ENCODE measurements around the gene TSKS. TPM values are rescaled to one million over a fixed set of nuclear protein-coding genes. Genes with fewer than 3 reads are reported as not detected.

Gene TSKS
- total and polyA plus RNA-seq, 2 of the 13 experiments (the other 11 are each of a cell fraction or from before 2014, with no cell fraction given), result 0.03 TPM; not detected in 1

DNA sequence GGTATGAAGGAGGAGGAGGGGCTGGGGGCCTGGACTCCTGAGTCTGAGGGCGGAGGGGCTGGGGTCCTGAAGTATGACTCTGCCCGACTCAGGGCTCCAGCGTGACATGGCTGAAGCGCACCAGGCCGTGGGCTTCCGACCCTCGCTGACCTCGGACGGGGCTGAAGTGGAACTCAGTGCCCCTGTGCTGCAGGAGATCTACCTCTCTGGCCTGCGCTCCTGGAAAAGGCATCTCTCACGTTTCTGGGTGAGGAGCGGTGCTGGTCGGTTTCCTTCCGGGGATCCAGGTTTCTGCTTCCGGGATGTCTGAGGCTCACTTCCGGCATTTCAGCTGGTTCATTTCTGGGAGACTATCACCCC, 71.0 kb downstream of the TSKS start:
- DNase-seq (ENCODE audit: low spot score) (no peak), ATAC-seq (peak; percentile 7), FAIRE-seq (no peak)
- 74% methylated on average over 5 of the region's 16 CpGs for WGBS (ENCODE audit: low lambda C conversion rate)
- H3K27ac ChIP-seq (ENCODE audit: extremely low read length, insufficient read depth, low read length), result no peak overlapping the region
- no peaks in the 10 kb centered on the region for H3K27me3 ChIP-seq (ENCODE audit: control insufficient read depth in 1 of 2, insufficient read depth in 2 of 2, low read length in 2 of 2)
- H3K79me2 ChIP-seq (ENCODE audit: insufficient read depth, low read length), result no peaks in the 10 kb centered on the region
- no peak overlapping the region for H3K9ac ChIP-seq (ENCODE audit: insufficient read depth, low read depth, low read length)
- H3K4me1 ChIP-seq (ENCODE audit: insufficient read depth, low read length), result no peaks in the 10 kb centered on the region
- H3K9me3 ChIP-seq (ENCODE audit: low read length), result no peaks in the 10 kb centered on the region
- no peak overlapping the region for H2AFZ ChIP-seq (ENCODE audit: low read length)
- in situ Hi-C loops (cut with HindIII; ENCODE audit: extremely low pct_ligation_motif_present, low pct_unique_long_range_greater_than_20kb), result no loop called here
- ChIA-PET POLR2A (no interaction called here), CTCF (ENCODE audit: low intra/inter-chr PET ratio, low total read pairs) (no interaction called here)
- intact Hi-C loops (cut with micrococcal nuclease; ENCODE audit: unreplicated experiment), result no loop called here
- TF ChIP-seq CC2D1A (CRISPR knock-in tag; IDR thresholded peaks at IDR 0.05) (no peak), GABPA (IDR thresholded peaks at IDR 0.05; ENCODE audit: low read depth, low read length) (peak; percentile 42), GABPA (CRISPR knock-in tag; IDR thresholded peaks at IDR 0.05; ENCODE audit: low read depth) (peak; percentile 49; the same call in 1 of the 2 replicates), GABPB1 (CRISPR knock-in tag; IDR thresholded peaks at IDR 0.05) (peak; percentile 37; the same call in 1 of the 2 replicates), NR2C2 (CRISPR knock-in tag; IDR thresholded peaks at IDR 0.05; ENCODE audit: borderline replicate concordance) (peak; percentile 47; the same call in 1 of the 2 replicates)
- TF ChIP-seq, protein P1, sequence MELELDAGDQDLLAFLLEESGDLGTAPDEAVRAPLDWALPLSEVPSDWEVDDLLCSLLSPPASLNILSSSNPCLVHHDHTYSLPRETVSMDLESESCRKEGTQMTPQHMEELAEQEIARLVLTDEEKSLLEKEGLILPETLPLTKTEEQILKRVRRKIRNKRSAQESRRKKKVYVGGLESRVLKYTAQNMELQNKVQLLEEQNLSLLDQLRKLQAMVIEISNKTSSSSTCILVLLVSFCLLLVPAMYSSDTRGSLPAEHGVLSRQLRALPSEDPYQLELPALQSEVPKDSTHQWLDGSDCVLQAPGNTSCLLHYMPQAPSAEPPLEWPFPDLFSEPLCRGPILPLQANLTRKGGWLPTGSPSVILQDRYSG (CRISPR knock-in tag; IDR thresholded peaks at IDR 0.05), result no peak
- peaks cover 4 to 10% of the 10 kb centered on the region in 2 experiments; a peak in 3 of 5 replicates for H3K36me3 ChIP-seq (replicated peaks in 1 of 2; ENCODE audit: control insufficient read depth in 1 of 2, insufficient read depth in 2 of 2, low read length in 2 of 2)
- H3K4me3 ChIP-seq (replicated peaks in 1 of 3; ENCODE audit: insufficient read depth in 1 of 3, low read depth in 2 of 3, low read length in 3 of 3), result no peak overlapping the region
- no peak overlapping the region for H3K4me2 ChIP-seq (ENCODE audit: low read depth, low read length)
- no TSS peak for BruUV-seq (replicated peaks)
- no peaks in the 10 kb centered on the region for H4K20me1 ChIP-seq (ENCODE audit: insufficient read depth, low read length)

DNA sequence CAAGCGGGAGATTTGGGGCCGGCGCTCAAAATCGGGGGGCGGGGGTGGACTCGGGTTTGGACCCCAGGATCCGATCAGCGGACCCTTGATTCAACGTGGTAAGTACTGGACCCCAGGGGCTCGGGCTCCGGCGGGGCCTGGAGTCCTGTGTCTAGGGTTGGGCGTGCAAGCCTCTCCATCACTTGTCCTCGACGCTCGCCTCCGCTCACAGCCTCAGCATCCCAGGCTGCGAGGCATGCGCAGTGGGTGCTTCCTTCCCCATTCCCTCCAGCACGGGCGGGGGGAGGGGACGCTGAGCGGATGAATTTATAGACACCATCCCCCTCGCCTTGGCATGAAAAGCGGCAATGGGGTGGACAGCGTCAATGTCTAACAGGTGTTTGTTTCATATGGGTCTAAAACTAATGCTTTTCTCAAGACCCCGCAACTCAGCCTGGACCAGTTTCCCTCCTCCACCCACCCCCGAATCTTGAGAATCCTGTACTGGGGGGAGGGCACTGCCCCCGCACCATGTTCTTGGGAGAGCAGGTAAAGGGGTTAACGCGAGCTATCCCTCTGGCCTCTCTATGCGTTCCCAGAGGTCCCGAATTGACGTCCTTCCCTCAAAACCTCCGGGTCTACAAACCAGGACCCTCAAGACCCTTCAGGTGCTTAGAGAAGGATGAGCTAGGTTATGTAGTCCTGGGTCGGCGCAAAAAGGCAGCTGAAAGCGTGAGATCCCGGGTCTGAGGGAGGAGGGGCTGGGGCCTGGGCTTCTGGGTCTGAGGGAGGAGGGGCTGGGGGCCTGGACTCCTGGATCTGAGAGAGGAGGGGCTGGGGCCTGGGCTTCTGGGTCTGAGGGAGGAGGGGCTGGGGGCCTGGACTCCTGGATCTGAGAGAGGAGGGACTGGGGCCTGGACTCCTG, 71.6 kb downstream of the TSKS start:
- ATAC-seq (no peak; the same call in 2 of the 3 replicates), DNase-seq (ENCODE audit: low spot score) (no peak), FAIRE-seq (no peak)
- no peak overlapping the region for H3K4me3 ChIP-seq (replicated peaks in 1 of 3; ENCODE audit: insufficient read depth in 1 of 3, low read depth in 2 of 3, low read length in 3 of 3)
- peaks cover 4 to 14% of the 10 kb centered on the region in 2 experiments; a peak in 4 of 5 replicates for H3K36me3 ChIP-seq (replicated peaks in 1 of 2; ENCODE audit: control insufficient read depth in 1 of 2, insufficient read depth in 2 of 2, low read length in 2 of 2)
- no peaks in the 10 kb centered on the region for H3K27me3 ChIP-seq (ENCODE audit: control insufficient read depth in 1 of 2, insufficient read depth in 2 of 2, low read length in 2 of 2)
- no TSS peak for BruUV-seq (replicated peaks)
- intact Hi-C loops (cut with micrococcal nuclease; ENCODE audit: unreplicated experiment), result no loop called here
- no peak overlapping the region for H3K27ac ChIP-seq (ENCODE audit: extremely low read length, insufficient read depth, low read length)
- 80% methylated on average over 36 of the region's 39 CpGs for WGBS (ENCODE audit: low lambda C conversion rate)
- POLR2A ChIA-PET, result no interaction called here
- no peak overlapping the region for H3K4me2 ChIP-seq (ENCODE audit: low read depth, low read length)
- H3K4me1 ChIP-seq (ENCODE audit: insufficient read depth, low read length), result no peaks in the 10 kb centered on the region
- TF ChIP-seq STAT5B (CRISPR knock-in tag; IDR thresholded peaks at IDR 0.05) (no peak), SCMH1 (CRISPR knock-in tag; IDR thresholded peaks at IDR 0.05; ENCODE audit: borderline replicate concordance) (no peak), AGO2 (optimal IDR thresholded peaks at IDR 0.05; ENCODE audit: low read depth, low read length) (peak; percentile 79), ZIK1 (CRISPR knock-in tag; IDR thresholded peaks at IDR 0.05; ENCODE audit: borderline replicate concordance, low read depth) (no peak), AGO1 (IDR thresholded peaks at IDR 0.05; ENCODE audit: low read depth, low read length, poor library complexity, severe bottlenecking) (peak; percentile 45)
- no peaks in the 10 kb centered on the region for H4K20me1 ChIP-seq (ENCODE audit: insufficient read depth, low read length)
- H3K79me2 ChIP-seq (ENCODE audit: insufficient read depth, low read length), result no peaks in the 10 kb centered on the region
- H3K9ac ChIP-seq (ENCODE audit: insufficient read depth, low read depth, low read length), result no peak overlapping the region
- CTCF ChIA-PET (ENCODE audit: low intra/inter-chr PET ratio, low total read pairs), result no interaction called here
- in situ Hi-C loops (cut with HindIII; ENCODE audit: extremely low pct_ligation_motif_present, low pct_unique_long_range_greater_than_20kb), result no loop called here
- no peak overlapping the region for H2AFZ ChIP-seq (ENCODE audit: low read length)
- no peaks in the 10 kb centered on the region for H3K9me3 ChIP-seq (ENCODE audit: low read length)
